Measurements from ENCODE around the gene CD164L2.

Gene CD164L2

DNA sequence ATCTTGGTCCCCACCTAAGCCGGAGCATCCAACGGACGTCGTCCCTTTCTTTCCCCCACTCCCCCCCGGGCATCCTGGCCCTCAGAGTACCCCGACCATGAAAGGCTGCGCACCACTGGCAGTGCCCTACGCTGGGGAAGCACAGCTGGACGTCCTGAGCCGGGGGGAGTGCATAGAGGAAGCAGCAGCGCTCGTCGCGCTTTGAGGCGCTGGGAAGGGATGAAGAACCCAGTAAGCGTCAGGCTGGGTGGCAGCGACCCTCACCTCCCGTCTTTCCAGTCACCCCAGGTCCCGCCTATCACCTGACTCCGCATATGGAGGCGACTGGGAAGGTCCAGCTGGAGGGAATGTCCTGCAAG is 22.1 kb downstream of the CD164L2 start:
- no peak for DNase-seq (ENCODE audit: low read depth)
- no peak overlapping the region for H3K4me3 ChIP-seq (ENCODE audit: low read depth, low read length)
- no peak for TF ChIP-seq CTCF (IDR thresholded peaks at IDR 0.05; ENCODE audit: low read depth, low read length, missing control alignments)

GRCh38 chr1:27360159-27361043 is 22.7 kb downstream of the CD164L2 start:
- no peak for DNase-seq (ENCODE audit: low read depth)
- no peak overlapping the region for H3K4me3 ChIP-seq (ENCODE audit: low read depth, low read length)
- TF ChIP-seq CTCF (IDR thresholded peaks at IDR 0.05; ENCODE audit: low read depth, low read length, missing control alignments): no peak

DNA sequence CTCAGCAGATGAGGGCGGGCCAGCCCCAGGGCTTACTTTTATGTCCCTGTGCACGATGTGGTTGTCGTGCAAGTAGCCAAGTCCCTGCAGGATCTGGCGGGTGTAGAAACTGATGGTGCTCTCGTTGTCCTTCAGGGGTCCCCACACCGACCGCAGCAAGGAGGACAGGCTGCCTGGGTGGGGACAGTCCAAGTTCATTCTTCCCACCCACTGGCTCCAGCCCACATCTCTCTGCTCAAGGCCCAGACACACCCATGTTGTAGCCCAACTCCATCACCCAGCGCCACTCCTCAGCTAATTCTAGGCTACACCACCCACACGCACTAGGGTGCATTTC is 23.3 kb downstream of the CD164L2 start:
- H3K4me3 ChIP-seq (ENCODE audit: low read depth, low read length): no peak overlapping the region
- TF ChIP-seq CTCF (IDR thresholded peaks at IDR 0.05; ENCODE audit: low read depth, low read length, missing control alignments): no peak

GRCh38 chr1:27358928-27359313 is 24.2 kb downstream of the CD164L2 start:
- H3K4me3 ChIP-seq (ENCODE audit: low read depth, low read length): no peak overlapping the region
- no peak for DNase-seq (ENCODE audit: low read depth)
- TF ChIP-seq CTCF (IDR thresholded peaks at IDR 0.05; ENCODE audit: low read depth, low read length, missing control alignments): no peak

More for the DNA sequence above, 23.3 kb downstream of the CD164L2 start:
- DNase-seq (ENCODE audit: low read depth): no peak

DNA sequence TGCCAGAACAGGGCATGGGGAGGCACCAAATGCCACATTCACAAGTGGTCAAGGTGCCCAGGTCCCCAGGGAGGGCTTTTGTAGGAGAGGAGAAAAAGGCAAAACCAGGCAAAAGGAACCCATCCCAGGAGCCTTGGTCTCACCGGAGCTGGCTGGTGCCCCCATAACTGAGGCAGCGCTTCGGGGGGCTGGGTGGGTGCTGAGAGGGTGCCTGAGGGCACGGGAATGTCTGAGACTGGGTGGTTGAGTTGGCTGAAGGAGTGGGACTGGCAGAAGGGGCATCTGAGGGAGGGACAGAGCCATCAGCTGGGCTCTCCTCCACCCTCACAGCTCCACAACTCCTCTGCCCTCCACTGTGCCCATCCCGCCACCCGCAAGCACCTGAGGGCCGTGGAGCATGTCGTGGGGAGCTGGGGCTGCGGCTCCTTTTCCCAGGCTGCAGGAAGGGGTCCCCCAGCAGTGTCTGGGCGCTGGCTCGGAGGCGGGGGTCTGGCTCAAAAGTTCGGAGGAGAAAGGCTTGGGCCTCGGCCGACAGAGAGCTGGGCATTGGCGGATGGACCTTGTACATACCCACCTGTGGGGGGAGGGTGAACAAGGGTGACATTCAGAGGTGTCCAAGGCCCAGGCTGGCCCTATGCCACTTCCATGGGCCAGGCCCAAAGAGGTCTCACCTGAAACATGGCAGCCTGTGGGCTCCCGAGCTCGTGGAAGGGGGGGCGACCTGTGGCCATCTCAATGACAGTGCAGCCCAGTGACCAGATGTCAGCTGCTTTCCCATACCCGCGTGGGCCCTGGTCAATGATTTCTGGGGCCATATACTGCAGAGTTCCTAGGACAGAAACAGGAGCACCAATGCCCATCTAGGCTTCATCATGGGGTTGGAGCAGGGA is 24.9 kb downstream of the CD164L2 start:
- DNase-seq (ENCODE audit: low read depth): no peak
- H3K4me3 ChIP-seq (ENCODE audit: low read depth, low read length): no peak overlapping the region
- TF ChIP-seq CTCF (IDR thresholded peaks at IDR 0.05; ENCODE audit: low read depth, low read length, missing control alignments): no peak

DNA sequence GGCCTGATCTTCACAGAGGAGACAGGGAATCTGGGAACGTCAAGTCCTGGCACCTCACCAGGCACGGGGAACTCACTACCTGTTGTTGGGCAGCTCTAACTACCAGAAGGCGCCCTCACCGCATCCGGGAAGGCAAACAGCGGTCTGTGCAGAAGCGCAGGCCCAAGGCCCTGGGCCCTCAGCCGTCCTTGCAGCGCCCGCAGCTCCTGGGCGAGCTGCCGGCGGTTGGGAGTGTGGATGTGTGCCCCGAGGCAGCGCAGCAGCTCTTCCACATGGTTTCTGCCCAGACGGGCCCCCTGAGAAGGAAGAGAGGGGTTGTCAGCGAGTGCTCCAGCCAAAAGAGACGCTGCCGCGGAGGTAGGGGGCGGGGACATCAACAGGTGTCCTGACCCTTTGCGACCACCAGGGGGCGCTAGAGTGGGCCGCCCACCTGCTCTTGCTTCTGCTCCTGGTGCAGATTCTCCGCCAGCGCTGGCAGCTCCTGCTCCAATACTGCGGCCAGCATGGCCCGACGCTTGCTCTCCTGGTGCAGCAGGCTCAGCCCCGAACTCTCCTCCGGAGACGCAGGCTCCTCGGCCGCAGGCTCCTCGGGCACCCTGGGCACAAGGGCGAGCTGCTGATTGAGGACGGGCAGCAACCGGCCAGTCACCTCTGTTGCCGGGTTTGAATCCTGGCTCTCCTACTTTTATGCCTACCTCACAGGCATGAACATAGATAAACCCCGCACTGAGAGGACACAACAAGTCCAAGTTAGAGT is 25.7 kb downstream of the CD164L2 start:
- DNase-seq (ENCODE audit: low read depth): no peak
- TF ChIP-seq CTCF (IDR thresholded peaks at IDR 0.05; ENCODE audit: low read depth, low read length, missing control alignments): peak; percentile 97
- peak overlapping the region; percentile 52 for H3K4me3 ChIP-seq (ENCODE audit: low read depth, low read length)
